PC-9 (cell line): Measurements from ENCODE around the gene SLC9A6.

Experiments
- CTCF ChIP-seq: fragments of 200-600 bp; sonication (generic); conservative IDR thresholded peaks from 2 replicates; pipeline ENCODE4 v1.6.1; 2017; ENCODE audit warnings: mixed run types, antibody characterized with exemption, mild to moderate bottlenecking, moderate library complexity
- EZH2 ChIP-seq: fragments of 200-600 bp; sonication (generic); IDR thresholded peaks from 2 replicates; pipeline ENCODE4 v1.8.0; 2017; ENCODE audit warnings: antibody characterized with exemption, low read depth

GRCh38 chrX:135973548-135974278, 11.5 kb upstream of the SLC9A6 start, which contains the start of gene MMGT1:
- no peak for TF ChIP-seq CTCF
- no peak for TF ChIP-seq EZH2
